ENCODE measurements around the gene GAS2. TPM values are rescaled to one million over a fixed set of nuclear protein-coding genes. Genes with fewer than 3 reads are reported as not detected.

GAS2 gene
- total and polyA plus RNA-seq, 4 donors, result 0.58 to 9.8 (median 1.2) TPM

- no peak for ATAC-seq (ENCODE audit: insufficient read depth, low FRiP score)
- TF ChIP-seq CTCF (IDR thresholded peaks at IDR 0.05; ENCODE audit: control extremely low read depth, extremely low read depth), result no peak
- 84 to 93% methylated on average over 1 of the region's 1 CpG for WGBS, 2 donors
Measured at GRCh38 chr11:22753416-22753815, 87.0 kb downstream of the GAS2 start.

GRCh38 chr11:22761066-22761465 lies 94.7 kb downstream of the GAS2 start:
- Histone ChIP-seq H3K27ac (ENCODE audit: low read depth in 1 of 2, low read length in 1 of 2) (no peak overlapping the region), H3K9me3 (ENCODE audit: control insufficient read depth in 4 of 4, insufficient read depth in 3 of 4, low read length in 3 of 4) (no peaks in the 10 kb centered on the region), H3K4me3 (no peak overlapping the region), H3K9ac (ENCODE audit: insufficient read depth in 1 of 2, low read length in 2 of 2) (no peak overlapping the region), H3K4me1 (ENCODE audit: control insufficient read depth in 5 of 5, insufficient read depth in 5 of 5, low read length in 5 of 5) (no peaks in the 10 kb centered on the region), H3K27me3 (ENCODE audit: control insufficient read depth in 3 of 3, insufficient read depth in 3 of 3, low read length in 2 of 3) (no peaks in the 10 kb centered on the region), H3K36me3 (ENCODE audit: control insufficient read depth in 4 of 4, insufficient read depth in 4 of 4, low read length in 4 of 4) (no peaks in the 10 kb centered on the region)
- DNase-seq, result no peak
- no peak for TF ChIP-seq CTCF (IDR thresholded peaks at IDR 0.05; ENCODE audit: control extremely low read depth, extremely low read depth)
- 65 to 90% methylated on average over 1 of the region's 1 CpG for WGBS, 2 donors
- ATAC-seq (ENCODE audit: insufficient read depth, low FRiP score), result no peak

More at GRCh38 chr11:22753416-22753815, 87.0 kb downstream of the GAS2 start:
- H3K27ac ChIP-seq (ENCODE audit: low read depth in 1 of 2, low read length in 1 of 2), result no peak overlapping the region
- H3K4me1 ChIP-seq (ENCODE audit: control insufficient read depth in 5 of 5, insufficient read depth in 5 of 5, low read length in 5 of 5), result peaks cover 0 to 4% (median 0%) of the 10 kb centered on the region in 5 donors
- H3K4me3 ChIP-seq, result no peak overlapping the region
- no peak for DNase-seq
- no peak overlapping the region for H3K9ac ChIP-seq (ENCODE audit: insufficient read depth in 1 of 2, low read length in 2 of 2)
- no peaks in the 10 kb centered on the region for H3K27me3 ChIP-seq (ENCODE audit: control insufficient read depth in 3 of 3, insufficient read depth in 3 of 3, low read length in 2 of 3)
- H3K9me3 ChIP-seq (ENCODE audit: control insufficient read depth in 4 of 4, insufficient read depth in 3 of 4, low read length in 3 of 4), result no peaks in the 10 kb centered on the region
- no peaks in the 10 kb centered on the region for H3K36me3 ChIP-seq (ENCODE audit: control insufficient read depth in 4 of 4, insufficient read depth in 4 of 4, low read length in 4 of 4)

- no peaks in the 10 kb centered on the region for H3K36me3 ChIP-seq (ENCODE audit: control insufficient read depth in 4 of 4, insufficient read depth in 4 of 4, low read length in 4 of 4)
- H3K9ac ChIP-seq (ENCODE audit: insufficient read depth in 1 of 2, low read length in 2 of 2), result no peak overlapping the region
- no peaks in the 10 kb centered on the region for H3K27me3 ChIP-seq (ENCODE audit: control insufficient read depth in 3 of 3, insufficient read depth in 3 of 3, low read length in 2 of 3)
- ATAC-seq (ENCODE audit: insufficient read depth, low FRiP score) (no peak), DNase-seq (peak; percentile 13 to 60 (median 41))
- no peak overlapping the region for H3K27ac ChIP-seq (ENCODE audit: low read depth in 1 of 2, low read length in 1 of 2)
- H3K4me3 ChIP-seq, result no peak overlapping the region
- 76 to 88% methylated on average over 1 of the region's 1 CpG for WGBS, 2 donors
- H3K9me3 ChIP-seq (ENCODE audit: control insufficient read depth in 4 of 4, insufficient read depth in 3 of 4, low read length in 3 of 4), result no peaks in the 10 kb centered on the region
- TF ChIP-seq CTCF (IDR thresholded peaks at IDR 0.05; ENCODE audit: control extremely low read depth, extremely low read depth), result no peak
- H3K4me1 ChIP-seq (ENCODE audit: control insufficient read depth in 5 of 5, insufficient read depth in 5 of 5, low read length in 5 of 5), result peaks cover 0 to 2% (median 0%) of the 10 kb centered on the region in 5 donors
Measured at GRCh38 chr11:22763166-22763565, 96.8 kb downstream of the GAS2 start.

- Histone ChIP-seq H3K4me1 (ENCODE audit: control insufficient read depth in 5 of 5, insufficient read depth in 5 of 5, low read length in 5 of 5) (peaks cover 0 to 2% (median 0%) of the 10 kb centered on the region in 5 donors), H3K9ac (ENCODE audit: insufficient read depth in 1 of 2, low read length in 2 of 2) (no peak overlapping the region), H3K27ac (ENCODE audit: low read depth in 1 of 2, low read length in 1 of 2) (no peak overlapping the region), H3K9me3 (ENCODE audit: control insufficient read depth in 4 of 4, insufficient read depth in 3 of 4, low read length in 3 of 4) (no peaks in the 10 kb centered on the region), H3K36me3 (ENCODE audit: control insufficient read depth in 4 of 4, insufficient read depth in 4 of 4, low read length in 4 of 4) (no peaks in the 10 kb centered on the region), H3K4me3 (no peak overlapping the region), H3K27me3 (ENCODE audit: control insufficient read depth in 3 of 3, insufficient read depth in 3 of 3, low read length in 2 of 3) (no peaks in the 10 kb centered on the region)
- whole genome bisulfite sequencing, 2 donors, result 89 to 91% methylated on average over 2 of the region's 2 CpGs
- no peak for ATAC-seq (ENCODE audit: insufficient read depth, low FRiP score)
- TF ChIP-seq CTCF (IDR thresholded peaks at IDR 0.05; ENCODE audit: control extremely low read depth, extremely low read depth), result no peak
- DNase-seq, result no peak
Measured at GRCh38 chr11:22764735-22765134, 98.3 kb downstream of the GAS2 start.

Measured in lung (tissue), 12 donors.